GM21515 (cell line): ENCODE data around the gene TBC1D1.
"Not testable (repeated sequence)": the region's sequence is repeated elsewhere in the genome, so short reads cannot be mapped to it uniquely, and the experiment has no call there.

Source experiments
- ATAC-seq: cut with Tn5 transposase; IDR thresholded peaks from one replicate; pipeline ENCODE4 v1.9.1; 2021; ENCODE audit not compliant: unreplicated experiment

Gene TBC1D1

DNA sequence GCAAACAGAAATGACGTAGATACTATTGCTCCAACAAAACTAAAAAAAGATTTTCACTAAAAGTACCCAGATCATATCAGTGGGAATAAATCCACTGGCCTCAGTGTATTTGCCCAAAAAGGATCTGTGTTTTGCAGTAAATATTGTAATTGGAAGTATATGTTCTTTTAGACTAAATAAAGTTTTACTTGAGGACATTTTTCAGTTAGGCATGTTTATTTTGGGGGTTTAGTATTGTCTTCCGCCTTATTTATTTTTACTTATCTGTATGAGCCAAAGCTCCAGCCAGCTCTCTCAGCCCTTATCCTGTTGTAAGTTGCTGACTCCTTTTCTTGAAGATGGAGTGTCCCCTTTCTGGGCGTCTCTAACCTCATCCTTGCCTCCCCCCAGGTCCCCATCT is 119.1 kb downstream of the TBC1D1 start:
- no peak for ATAC-seq

DNA sequence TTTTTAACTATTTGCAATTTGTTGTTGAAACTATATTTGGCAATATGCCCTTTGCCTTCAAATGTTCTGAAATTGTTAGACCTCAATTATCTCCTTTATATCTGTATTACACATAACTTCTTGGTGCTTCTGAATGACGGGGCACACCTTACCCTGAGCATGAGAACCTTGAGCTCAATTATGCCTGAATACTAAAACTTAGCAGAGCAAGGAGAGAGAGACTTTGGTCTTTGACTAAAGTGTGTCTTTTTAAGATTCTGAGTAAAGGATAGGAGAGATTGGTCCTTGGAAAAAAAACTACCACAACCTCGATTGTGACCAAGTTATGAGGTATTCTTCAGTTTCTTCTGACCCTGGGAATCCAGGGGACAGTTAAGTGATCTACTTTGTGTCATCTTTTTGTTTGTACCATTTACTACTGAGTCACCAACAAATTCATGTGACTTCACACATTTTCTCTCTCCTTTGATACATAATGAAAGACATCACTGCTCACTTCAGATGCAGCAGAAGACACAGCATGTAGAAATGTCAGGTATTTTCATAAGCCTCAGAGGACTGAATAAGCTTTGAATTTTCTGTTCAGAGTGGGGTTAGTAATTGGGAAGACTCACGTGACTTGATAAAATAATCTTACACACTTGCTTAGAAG is 120.8 kb downstream of the TBC1D1 start:
- no peak for ATAC-seq

DNA sequence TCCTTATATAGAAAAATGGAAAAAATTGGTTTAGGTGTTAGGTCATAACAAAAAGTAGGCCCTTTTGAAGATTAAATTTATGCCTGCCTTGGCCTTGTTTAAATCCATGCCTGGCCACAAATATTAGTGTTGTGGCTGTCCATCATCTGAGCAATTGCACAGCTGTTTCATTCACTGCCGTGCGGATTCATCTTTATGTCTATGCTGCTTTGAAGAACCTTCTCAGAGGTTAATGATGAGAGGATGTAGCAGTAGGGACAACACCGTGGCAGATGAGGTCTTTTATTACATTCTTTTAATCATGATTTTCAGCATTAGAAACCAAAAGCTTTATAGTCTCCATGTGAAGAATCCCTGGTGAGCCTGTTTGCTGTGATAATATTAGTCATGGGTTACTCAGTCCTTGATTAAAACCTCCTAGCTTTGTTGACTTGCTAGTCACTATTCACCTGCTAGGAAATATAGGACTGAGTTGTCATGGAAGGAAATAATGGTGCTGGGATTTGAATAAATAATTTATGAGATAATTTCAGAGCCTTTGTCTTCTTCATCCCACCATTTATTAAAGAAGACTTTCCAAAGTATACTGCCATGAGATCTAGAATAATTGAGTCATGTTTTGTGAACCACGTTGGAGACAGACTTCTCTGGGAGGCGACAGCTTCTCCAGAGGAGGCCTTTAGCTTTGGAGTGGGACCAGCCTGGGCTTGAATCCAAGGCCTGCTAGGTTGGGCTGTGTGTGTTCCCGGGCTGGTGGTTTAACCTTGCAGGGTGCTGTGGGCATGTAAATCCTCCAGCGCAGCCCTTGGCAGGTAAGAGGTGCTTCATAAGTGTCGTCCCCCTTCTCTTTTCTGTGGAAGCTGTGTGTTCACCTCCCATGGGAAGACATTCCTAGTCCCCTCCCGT is 122.8 kb downstream of the TBC1D1 start:
- ATAC-seq = no peak

DNA sequence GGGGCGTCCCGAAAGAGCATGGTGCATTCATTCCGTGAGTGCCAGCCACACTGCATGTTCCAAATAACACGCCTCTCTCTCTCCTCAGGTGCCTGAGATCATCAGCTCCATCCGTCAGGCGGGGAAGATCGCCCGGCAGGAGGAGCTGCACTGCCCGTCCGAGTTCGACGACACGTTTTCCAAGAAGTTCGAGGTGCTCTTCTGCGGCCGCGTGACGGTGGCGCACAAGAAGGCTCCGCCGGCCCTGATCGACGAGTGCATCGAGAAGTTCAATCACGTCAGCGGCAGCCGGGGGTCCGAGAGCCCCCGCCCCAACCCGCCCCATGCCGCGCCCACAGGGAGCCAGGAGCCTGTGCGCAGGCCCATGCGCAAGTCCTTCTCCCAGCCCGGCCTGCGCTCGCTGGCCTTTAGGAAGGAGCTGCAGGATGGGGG is 123.6 kb downstream of the TBC1D1 start:
- no peak for ATAC-seq

DNA sequence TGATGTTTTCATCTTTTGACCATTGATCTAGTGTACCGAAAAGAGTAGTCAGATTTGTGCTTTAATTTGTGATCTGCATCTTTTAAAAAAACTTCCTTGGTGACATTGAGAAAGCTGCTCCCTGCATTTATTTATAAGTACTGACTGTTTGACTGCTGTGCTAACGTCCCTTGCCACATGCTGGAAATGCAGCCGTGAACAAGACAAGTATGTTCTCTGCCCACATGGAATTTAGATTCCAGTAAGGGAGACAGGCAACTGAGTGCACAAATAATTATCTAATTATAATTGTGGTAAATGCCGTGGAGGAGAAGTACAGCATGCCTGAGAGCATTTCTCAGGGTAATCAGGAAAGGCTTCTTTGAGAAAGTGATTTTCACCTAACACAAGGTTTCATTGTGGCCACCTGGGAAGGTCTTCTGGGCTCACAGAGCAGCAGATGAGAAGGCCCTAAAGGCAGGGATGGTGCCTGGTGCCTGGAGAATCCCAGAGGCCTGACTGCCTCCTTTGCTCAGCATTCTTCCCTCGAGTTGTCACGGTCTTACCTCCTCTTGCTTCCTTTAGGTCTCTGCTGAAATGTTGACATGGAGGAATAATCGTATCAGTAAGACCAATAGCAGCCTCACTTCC is 125.1 kb downstream of the TBC1D1 start:
- ATAC-seq = no peak

DNA sequence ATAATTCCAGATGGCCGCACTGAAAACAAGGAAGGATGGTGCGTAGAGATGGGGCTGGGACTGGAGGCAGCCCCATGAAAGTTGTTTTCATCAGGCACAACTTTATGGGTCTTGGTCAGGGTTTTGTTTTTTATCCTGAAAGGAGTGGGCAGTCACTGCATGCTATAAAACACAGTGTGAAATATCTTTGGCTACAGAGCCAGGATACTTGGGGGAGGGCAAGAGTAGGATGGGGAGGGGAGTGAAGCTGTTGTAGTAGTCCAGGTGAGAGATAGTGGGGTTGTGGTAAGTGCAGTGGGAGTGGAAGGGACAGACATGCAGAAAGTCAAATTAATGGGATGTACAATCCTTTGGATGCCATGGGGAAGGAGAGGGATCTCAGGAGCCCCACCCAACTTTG is 125.8 kb downstream of the TBC1D1 start:
- ATAC-seq = no peak

DNA sequence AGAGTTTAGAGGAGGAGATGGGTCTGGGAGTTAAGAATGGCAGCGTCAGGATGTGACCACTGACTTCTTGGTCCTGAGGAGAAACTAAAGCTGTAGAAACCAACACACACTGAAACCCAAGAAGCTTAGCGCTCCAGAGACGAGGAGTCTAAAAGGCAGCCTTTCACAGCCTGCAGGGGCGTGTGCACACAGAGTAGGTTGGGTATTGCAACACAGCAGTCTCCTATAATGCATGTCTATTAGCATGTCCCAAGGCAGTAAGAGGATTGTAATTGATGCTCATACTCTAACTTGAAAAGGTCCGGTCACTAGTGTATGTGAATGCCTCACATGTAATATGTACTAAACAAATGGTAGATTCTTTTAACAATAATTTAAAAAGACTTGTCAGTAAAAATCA is 126.7 kb downstream of the TBC1D1 start:
- ATAC-seq = no peak

DNA sequence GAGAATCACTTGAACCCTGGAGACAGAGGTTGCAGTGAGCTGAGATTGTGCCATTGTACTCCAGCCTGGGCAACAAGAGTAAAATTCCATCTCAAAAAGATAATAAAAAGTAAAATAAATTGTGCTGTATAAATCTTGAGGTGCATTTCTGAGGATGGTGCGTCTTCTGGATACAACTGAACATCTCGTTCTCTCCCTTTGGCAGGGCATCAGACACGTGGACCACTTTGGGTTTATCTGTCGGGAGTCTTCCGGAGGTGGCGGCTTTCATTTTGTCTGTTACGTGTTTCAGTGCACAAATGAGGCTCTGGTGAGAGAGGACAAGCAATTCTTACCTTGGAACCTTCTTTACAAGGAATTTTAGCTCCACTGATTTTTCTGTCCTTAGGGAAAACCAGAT is 129.5 kb downstream of the TBC1D1 start:
- ATAC-seq = no peak

DNA sequence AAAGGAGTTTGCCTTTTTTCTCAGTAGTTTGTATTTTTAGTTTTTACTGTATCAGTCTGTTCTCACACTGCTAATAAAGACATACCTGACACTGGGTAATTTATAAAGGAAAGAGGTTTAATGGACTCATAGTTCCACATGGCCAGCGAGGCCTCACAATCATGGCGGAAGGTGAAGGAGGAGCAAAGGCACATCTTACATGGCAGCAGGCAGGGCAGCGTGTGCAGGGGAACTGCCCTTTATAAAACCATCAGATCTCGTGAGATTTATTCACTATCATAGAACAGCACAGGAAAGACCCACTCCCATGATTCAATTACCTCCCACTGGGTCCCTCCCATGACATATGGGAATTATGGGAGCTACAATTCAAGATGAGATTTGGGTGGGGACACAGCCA is 130.1 kb downstream of the TBC1D1 start:
- not testable (repeated sequence) for ATAC-seq

DNA sequence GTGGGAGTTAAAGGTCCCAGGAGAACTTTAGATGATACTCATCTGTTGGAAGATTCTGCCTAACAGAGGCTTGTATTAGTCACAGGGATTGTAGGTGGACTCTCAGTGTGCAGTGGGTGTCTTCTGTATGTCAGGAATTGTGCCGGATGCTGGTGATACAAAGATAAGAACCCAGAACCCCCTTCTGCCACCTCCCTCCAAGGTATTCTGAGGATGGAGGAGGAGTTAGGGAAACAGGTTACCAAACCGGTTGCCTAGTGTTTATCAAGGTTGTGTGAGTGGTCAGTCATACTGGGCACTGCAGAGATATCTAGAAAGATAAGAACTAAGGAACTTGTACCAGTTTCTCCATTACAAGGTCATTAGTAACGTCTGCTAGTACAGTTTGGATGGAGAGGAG is 130.9 kb downstream of the TBC1D1 start:
- no peak for ATAC-seq

DNA sequence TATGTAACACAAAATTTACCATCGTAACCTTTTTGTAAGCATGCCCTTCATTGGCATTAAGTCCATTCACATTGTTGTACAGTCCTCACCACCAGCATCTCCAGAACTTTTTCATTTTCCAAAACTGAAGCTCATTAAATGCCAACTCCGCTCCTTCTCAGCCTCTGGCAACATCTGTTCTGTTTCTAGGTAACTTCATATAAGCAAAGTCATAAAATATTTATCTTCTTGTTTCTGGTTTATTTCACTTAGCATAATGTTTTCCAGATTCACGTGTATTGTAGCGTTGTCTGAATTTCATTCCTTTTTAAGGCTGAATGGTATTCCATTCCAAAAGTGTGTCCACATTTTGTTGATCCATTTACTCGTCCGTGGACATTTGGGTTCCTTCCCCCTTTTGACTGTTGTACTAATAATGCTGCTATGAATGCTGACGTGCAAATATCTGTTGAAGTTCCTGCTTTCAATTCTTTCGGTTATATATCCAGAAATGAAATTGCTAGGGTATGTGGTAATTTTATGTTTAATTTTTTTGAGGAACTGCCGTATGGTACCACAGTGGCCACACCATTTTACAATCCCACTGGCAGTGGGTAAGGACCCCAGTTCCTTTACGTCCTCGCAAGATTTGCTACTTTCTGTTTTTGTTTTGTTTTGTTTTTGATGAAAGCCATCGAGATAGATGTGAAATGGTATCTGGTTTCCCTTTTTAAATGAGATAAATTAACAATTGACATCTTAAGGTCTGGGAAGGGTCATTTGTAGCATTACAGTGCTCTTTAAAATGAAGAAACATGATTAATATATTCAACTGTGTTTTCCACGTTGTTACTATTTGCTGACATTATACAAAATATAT is 132.7 kb downstream of the TBC1D1 start:
- no peak for ATAC-seq

DNA sequence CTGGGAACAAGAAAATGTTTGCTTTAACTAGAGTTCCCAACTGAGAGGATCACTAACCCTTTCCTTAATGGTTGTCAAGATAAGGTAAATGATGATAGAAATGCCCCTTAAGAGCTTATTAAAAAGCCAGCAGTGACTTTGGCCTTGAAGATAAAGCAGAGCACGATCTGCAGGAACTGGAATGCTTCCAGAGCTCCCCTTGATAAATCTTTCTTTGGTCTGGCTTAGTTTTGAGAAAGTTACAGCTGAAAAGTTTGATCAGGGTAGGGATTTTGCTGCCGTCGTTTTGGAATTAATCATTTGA is 133.3 kb downstream of the TBC1D1 start:
- ATAC-seq = no peak

DNA sequence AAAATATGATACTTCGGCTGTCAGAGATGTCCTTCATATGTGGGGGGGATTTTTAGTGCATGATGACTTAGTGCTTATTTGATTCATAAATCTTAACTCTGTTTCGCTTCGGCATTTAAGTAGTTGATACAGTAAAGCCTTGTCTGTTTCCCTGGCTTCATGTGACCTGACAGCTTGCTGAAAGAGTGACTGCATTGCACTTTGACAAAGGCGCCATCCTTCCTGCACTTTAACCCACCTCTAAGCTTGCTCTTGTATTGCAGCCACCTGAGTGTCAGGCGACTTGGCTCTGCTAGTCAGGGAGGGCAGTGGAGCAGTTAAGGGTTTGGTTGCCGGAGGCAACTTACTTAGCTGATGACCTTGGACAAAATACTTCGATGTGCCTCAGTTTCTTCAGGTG is 134.8 kb downstream of the TBC1D1 start:
- ATAC-seq = no peak

DNA sequence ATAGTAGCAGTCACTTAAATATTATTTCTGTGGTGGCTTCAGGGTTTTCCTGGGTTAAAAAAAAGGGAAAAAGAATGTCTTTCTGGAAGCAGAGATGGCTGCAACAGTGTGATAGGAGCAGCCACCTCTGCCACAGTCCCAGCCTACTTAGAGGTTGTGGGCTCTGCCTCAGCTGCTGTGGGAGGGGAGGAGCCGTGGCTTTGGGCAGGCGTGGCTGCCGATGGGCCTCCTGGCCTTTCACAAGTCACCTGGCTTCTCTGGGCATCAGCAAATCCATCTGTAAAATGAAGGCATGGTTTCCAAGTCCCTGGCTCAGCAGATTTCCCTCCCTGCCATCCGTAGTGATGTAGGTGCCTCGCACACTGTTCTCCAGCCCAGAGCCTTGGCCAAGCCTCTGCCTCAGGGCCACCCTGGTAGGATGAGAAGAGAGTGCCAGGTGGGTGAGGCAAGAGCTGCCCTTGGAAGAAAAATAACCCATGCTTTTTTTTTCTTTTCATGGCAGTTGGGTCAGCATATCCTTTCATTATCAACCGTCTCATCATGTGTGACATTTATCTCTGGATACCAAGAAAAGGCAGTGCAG is 135.4 kb downstream of the TBC1D1 start:
- no peak for ATAC-seq

DNA sequence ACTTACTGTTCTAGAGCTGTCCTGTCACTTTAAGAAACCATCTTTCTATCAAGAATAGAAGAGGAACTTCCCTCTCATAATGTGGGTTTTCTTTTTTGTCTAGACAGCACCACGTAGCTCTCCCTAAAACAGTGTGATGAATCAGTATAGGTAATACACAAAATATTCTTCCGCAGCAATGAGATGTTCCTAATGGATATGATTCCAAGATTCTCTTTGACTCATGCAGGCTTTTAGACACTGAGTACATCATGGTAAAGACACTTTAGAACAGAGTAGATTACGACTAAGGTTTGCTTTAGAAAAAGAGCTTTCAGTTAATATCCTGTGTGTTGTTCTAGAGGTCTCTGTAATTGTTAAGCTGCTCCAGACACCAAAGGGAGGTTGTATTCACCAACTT is 139.1 kb downstream of the TBC1D1 start:
- no peak for ATAC-seq

DNA sequence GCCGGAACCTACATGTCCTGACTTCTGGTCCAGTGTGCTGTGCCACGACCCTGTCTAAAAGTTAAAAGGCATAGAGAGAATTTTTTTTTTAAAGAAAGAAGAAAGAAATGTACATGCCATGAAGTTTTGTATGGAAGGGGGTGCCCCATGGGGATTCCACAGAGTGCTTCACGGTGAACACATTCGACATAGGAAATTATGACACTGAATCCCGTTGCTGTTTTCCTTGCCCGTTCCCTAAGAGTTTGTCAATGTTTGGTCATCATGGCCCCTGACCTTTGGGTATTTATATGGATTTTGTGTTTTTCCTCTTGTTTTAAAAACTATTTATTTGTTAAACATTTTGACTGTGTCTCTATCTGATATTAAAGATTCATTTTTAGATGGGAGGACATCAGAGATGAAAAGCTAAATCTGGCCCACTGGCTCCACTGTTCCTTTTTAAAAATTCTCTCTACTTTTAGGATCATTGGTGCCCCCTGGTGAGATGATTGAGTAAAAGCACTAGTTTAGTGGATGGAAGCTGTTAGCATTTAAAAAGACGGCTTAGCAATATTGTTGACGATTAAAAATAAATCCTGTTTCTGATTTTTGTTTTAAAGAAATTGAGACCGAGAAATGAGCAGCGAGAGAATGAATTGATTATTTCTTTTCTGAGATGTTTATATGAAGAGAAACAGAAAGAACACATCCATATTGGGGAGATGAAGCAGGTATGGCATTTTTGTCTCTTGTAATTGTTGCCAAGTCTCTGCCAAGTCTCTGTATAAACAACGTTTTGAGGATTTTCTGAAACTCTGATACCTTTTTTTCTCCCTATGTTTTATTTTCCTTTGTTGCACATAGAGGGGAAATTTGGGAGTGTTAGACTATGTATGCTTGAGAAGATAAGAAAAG is 144.3 kb downstream of the TBC1D1 start:
- ATAC-seq = no peak

DNA sequence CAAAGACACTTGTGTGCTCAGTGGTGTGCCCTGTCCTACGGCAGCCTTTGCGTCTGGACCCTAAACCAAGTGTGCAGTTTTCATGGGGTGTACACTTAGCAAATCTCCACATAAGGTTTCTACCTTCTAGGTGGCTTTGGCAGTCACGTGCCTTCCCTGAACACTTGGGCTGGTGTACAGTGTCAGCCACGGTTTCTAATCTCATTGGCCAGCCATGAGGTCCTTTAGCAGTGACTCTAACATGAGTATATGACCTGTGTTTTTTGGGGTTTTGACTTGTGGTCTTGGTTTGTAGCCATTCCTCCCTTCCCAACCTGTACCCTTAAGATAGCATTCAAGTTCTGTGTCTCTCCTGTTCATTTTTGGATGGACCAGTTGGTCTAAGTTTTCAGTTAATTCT is 145.7 kb downstream of the TBC1D1 start:
- ATAC-seq = no peak

DNA sequence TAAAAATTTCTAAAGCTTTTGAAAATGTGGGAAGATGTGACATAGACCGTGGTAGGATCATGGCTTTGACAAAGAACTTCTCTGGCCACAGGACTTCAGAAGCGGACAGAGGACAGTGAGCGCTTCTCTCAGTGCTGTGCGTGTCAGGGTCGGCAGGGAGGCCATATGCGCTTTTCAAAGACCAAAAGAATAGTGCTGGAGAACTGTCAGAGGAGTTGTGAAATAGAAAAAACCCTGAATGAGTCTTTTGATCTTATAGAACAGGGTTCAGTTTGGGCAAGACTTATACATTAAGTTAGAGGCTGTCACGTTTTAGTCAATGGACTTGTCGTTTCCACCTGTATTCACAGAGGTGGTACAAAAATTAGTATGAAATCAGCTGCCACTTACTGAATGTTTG is 146.7 kb downstream of the TBC1D1 start:
- ATAC-seq = no peak

DNA sequence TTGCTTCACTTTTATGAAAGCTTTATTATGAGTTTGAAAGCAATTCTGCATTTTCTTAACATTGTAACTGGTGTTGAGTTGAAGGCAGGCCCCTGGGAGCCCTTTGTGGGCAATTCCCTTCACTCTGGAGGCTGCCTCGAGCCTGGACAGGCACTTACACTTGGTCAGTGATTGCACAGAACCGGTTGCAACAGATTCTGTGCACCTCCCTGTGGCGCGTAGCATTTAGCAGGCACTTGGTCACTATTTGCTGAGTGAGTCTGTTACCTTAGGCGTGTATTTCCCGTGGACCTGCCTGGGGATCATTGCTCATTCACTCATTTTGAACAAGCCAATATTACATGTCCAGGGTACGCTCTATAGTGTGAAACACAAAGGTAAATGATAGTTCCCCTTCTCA is 149.7 kb downstream of the TBC1D1 start:
- ATAC-seq = no peak

DNA sequence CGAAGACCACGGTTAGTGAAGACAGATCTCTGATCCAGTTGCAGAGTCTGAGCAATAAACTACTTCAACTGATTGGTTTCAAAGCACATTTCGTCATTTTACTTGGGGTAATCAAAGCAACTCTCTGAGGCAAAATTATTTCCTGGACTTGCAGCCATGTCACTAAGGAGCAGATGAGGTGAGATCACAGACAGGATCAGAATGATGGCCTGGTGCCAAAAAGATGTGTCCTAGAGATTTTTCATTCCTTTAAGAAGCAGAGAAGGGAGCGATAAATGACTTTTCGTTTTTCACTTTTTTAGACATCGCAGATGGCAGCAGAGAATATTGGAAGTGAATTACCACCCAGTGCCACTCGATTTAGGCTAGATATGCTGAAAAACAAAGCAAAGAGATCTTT is 153.2 kb downstream of the TBC1D1 start:
- no peak for ATAC-seq
